Lower leg skin (tissue), 3 donors: Measurements from ENCODE around the gene ADAM22.

Experiments used
- POLR2A ChIP-seq, 2 donors: fragments of 450-650 bp; IDR thresholded peaks; one replicate each; pipeline ENCODE4 v1.6.1; 2016 to 2017; ENCODE audit warnings: antibody characterized with exemption in 2 of 2, mild to moderate bottlenecking in 1 of 2, moderate library complexity in 1 of 2
- TF ChIP-seq, protein P1 (sequence below), 3 donors: fragments of 450-650 bp; IDR thresholded peaks; one replicate each; pipeline ENCODE4 v1.5.1; 2016; ENCODE audit warnings: antibody characterized with exemption in 3 of 3, mild to moderate bottlenecking in 3 of 3, moderate library complexity in 2 of 3

DNA sequence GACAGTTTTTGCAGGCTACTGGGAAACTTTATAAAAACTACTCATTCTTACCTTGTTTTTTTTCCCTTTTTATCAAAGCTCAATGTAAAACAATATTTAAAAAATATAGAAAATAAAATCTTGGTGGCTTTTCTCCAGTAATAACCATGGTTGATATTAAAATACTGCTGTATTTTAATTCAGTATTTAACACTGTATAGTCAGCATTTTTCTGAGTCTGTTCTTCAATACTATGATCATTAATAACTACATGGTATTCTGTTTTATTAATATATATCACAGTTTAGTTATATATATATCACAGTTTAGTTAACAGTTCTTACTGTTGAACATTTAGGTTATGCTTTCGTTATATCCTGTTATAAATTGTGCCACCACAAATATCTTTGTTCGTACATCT, 207.4 kb downstream of the ADAM22 start:
- TF ChIP-seq, protein P1, sequence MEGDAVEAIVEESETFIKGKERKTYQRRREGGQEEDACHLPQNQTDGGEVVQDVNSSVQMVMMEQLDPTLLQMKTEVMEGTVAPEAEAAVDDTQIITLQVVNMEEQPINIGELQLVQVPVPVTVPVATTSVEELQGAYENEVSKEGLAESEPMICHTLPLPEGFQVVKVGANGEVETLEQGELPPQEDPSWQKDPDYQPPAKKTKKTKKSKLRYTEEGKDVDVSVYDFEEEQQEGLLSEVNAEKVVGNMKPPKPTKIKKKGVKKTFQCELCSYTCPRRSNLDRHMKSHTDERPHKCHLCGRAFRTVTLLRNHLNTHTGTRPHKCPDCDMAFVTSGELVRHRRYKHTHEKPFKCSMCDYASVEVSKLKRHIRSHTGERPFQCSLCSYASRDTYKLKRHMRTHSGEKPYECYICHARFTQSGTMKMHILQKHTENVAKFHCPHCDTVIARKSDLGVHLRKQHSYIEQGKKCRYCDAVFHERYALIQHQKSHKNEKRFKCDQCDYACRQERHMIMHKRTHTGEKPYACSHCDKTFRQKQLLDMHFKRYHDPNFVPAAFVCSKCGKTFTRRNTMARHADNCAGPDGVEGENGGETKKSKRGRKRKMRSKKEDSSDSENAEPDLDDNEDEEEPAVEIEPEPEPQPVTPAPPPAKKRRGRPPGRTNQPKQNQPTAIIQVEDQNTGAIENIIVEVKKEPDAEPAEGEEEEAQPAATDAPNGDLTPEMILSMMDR (IDR thresholded peaks at IDR 0.05), result no peak
- TF ChIP-seq POLR2A (IDR thresholded peaks at IDR 0.05), result no peak
